Measurements from ENCODE around the gene SOS2. TPM values are rescaled to one million over a fixed set of nuclear protein-coding genes. Genes with fewer than 3 reads are reported as not detected.

Gene SOS2
- total and polyA plus RNA-seq, 10 of the 15 experiments (the other 5 are each of a cell fraction or from before 2014, with no cell fraction given), result 2.1 to 16.8 (median 8.4) TPM

DNA sequence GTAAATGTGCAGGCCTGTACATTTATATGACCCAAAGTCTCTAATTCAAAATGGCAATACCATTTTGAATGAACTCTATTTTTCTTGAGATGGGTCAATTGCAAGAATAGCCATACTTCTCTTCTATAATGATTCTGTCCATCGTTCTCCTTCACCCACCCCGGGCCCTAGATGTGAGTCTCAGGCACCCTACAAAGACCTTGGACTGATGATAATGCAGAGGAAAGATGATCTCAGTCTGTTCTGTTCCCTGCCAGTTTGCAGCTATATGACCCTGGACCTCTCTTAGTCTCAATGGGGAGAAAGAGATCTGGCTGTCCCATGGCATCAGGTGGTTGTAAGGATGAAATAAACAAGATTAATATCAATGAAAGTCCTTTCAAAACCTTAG, 145.1 kb downstream of the SOS2 start:
- no peaks in the 10 kb centered on the region for H3K36me3 ChIP-seq (ENCODE audit: control insufficient read depth in 2 of 2, insufficient read depth in 2 of 2, low read length in 1 of 2)
- SMC1A ChIA-PET (ENCODE audit: uncharacterized antibody, unreplicated experiment), result interaction anchor here (0.7 to 5.6 kb wide), 23 partner anchors 10 to 234 kb away, joined by 3 to 69 read pairs (median 7); partner anchors contain the start of gene NEMF
- H3K4me2 ChIP-seq (ENCODE audit: control insufficient read depth, insufficient read depth), result peak overlapping the region; percentile 86
- no TSS peak for BruUV-seq (replicated peaks)
- no peak overlapping the region for H2AFZ ChIP-seq (ENCODE audit: control insufficient read depth, low read depth, low read length)
- FAIRE-seq (no peak), DNase-seq (ENCODE audit: low read depth, low spot score) (no peak), ATAC-seq (no peak)
- TF ChIP-seq, protein P1, sequence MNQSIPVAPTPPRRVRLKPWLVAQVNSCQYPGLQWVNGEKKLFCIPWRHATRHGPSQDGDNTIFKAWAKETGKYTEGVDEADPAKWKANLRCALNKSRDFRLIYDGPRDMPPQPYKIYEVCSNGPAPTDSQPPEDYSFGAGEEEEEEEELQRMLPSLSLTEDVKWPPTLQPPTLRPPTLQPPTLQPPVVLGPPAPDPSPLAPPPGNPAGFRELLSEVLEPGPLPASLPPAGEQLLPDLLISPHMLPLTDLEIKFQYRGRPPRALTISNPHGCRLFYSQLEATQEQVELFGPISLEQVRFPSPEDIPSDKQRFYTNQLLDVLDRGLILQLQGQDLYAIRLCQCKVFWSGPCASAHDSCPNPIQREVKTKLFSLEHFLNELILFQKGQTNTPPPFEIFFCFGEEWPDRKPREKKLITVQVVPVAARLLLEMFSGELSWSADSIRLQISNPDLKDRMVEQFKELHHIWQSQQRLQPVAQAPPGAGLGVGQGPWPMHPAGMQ (IDR thresholded peaks at IDR 0.05; ENCODE audit: borderline replicate concordance), result no peak
- TF ChIP-seq, protein P2, sequence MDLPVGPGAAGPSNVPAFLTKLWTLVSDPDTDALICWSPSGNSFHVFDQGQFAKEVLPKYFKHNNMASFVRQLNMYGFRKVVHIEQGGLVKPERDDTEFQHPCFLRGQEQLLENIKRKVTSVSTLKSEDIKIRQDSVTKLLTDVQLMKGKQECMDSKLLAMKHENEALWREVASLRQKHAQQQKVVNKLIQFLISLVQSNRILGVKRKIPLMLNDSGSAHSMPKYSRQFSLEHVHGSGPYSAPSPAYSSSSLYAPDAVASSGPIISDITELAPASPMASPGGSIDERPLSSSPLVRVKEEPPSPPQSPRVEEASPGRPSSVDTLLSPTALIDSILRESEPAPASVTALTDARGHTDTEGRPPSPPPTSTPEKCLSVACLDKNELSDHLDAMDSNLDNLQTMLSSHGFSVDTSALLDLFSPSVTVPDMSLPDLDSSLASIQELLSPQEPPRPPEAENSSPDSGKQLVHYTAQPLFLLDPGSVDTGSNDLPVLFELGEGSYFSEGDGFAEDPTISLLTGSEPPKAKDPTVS (IDR thresholded peaks at IDR 0.05; ENCODE audit: low read depth, low read length), result no peak
- TF ChIP-seq SMARCA5 (IDR thresholded peaks at IDR 0.05), result 0 out of 2 replicates have a peak, but pooled peaks have one; percentile 6
- peaks cover 6% of the 10 kb centered on the region for H3K79me2 ChIP-seq (ENCODE audit: control insufficient read depth, insufficient read depth, low read length)
- H3K27ac ChIP-seq (ENCODE audit: control insufficient read depth, insufficient read depth), result peak overlapping the region; percentile 94
- in situ Hi-C loops (cut with MboI) (no loop called here), intact Hi-C loops (cut with micrococcal nuclease; ENCODE audit: unreplicated experiment) (loop anchor here (2.0 kb wide), 1 partner anchor 18 kb away; no protein-coding TSS in a partner anchor)
- H3K27me3 ChIP-seq (replicated peaks in 1 of 2; ENCODE audit: control insufficient read depth in 2 of 2, insufficient read depth in 2 of 2, low read length in 1 of 2), result no peaks in the 10 kb centered on the region
- H4K20me1 ChIP-seq (ENCODE audit: control insufficient read depth, insufficient read depth), result no peaks in the 10 kb centered on the region
- peak overlapping the region; percentile 38; the same call in 1 of the 2 replicates for H3K4me3 ChIP-seq
- CTCF ChIA-PET, result interaction anchor here (1.0 to 6.2 kb wide), 10 partner anchors 11 to 452 kb away, joined by 3 to 41 read pairs (median 10); no protein-coding TSS in a partner anchor
- POLR2A ChIA-PET, result interaction anchor here (1.2 to 4.0 kb wide), 11 partner anchors 15 to 235 kb away, joined by 3 to 35 read pairs (median 8); no protein-coding TSS in a partner anchor
- RAD21 ChIA-PET (ENCODE audit: unreplicated experiment), result interaction anchor here (1.0 to 5.5 kb wide), 17 partner anchors 15 to 233 kb away, joined by 4 to 75 read pairs (median 9); partner anchors contain the start of gene NEMF
- H3K4me1 ChIP-seq (ENCODE audit: control insufficient read depth, insufficient read depth, low read length), result peaks cover 63% of the 10 kb centered on the region
- H3K9me3 ChIP-seq (replicated peaks; ENCODE audit: control insufficient read depth, insufficient read depth, low read length), result no peaks in the 10 kb centered on the region
- H3K9ac ChIP-seq (ENCODE audit: control insufficient read depth, insufficient read depth, low read length), result peak overlapping the region; percentile 73
- 26% methylated on average over 2 of the region's 2 CpGs for WGBS (ENCODE audit: insufficient coverage, insufficient replicate concordance, low lambda C conversion rate, missing lambda C conversion rate)
